Loucy (cell line): ENCODE data around the gene UNKL.

Source experiments
- CTCF ChIP-seq: fragments of 200-600 bp; sonication (generic); conservative IDR thresholded peaks from 2 replicates; pipeline ENCODE4 v1.5.1; 2014; ENCODE audit warnings: mild to moderate bottlenecking, antibody characterized with exemption, low read length
- EZH2phosphoT487 ChIP-seq: fragments of 200-600 bp; IDR thresholded peaks from 2 replicates; pipeline ENCODE4 v1.6.1; 2018; ENCODE audit warnings: antibody characterized with exemption, mild to moderate bottlenecking, moderate library complexity, borderline replicate concordance

GRCh38 chr16:1441391-1441829 lies 26.9 kb upstream of the UNKL start:
- no peak for TF ChIP-seq CTCF
- no peak for TF ChIP-seq EZH2phosphoT487
